CD14-positive monocyte (primary cell): ENCODE results near the gene SLIT3. TPM values are rescaled to one million over a fixed set of nuclear protein-coding genes. Genes with fewer than 3 reads are reported as not detected.

Experiments used
- DNase-seq, 3 donors: peaks; one replicate each; pipeline ENCODE4 v3.0.0-alpha.2; 2011 to 2022
- H2AFZ ChIP-seq: 2 replicates; pipeline ENCODE4 v1.6.0; 2012; ENCODE audit warnings: mild to moderate bottlenecking, low read depth, low read length, inconsistent platforms; ENCODE audit not compliant: insufficient read depth, poor library complexity, severe bottlenecking
- H3K27ac ChIP-seq, 2 donors: 1 replicate in 1 of 2; 2 replicates in 1 of 2; pipeline ENCODE4 v1.5.1; 2012 to 2013; ENCODE audit warnings: low read length in 2 of 2, control low read depth in 1 of 2, inconsistent platforms in 1 of 2, low read depth in 1 of 2, mild to moderate bottlenecking in 1 of 2
- H3K27me3 ChIP-seq, 2 donors: one replicate each; pipeline versions ENCODE4 v1.6.0 to v1.6.1; 2011 to 2013; ENCODE audit warnings: low read length in 2 of 2; ENCODE audit not compliant: control insufficient read depth in 2 of 2, insufficient read depth in 2 of 2
- H3K36me3 ChIP-seq, 2 donors: replicated peaks in 1 of 2; 1 replicate in 1 of 2; 2 replicates in 1 of 2; pipeline versions ENCODE4 v1.5.1 to v1.6.1; 2012 to 2013; ENCODE audit warnings: low read length in 2 of 2, control low read depth in 1 of 2, inconsistent platforms in 1 of 2, mild to moderate bottlenecking in 1 of 2; ENCODE audit not compliant: insufficient read depth in 2 of 2, control insufficient read depth in 1 of 2
- H3K4me1 ChIP-seq, 2 donors: 1 replicate in 1 of 2; 2 replicates in 1 of 2; pipeline versions ENCODE4 v1.5.1 to v1.6.1; 2012 to 2013; ENCODE audit warnings: low read length in 2 of 2, control low read depth in 1 of 2, inconsistent platforms in 1 of 2, mild to moderate bottlenecking in 1 of 2, moderate library complexity in 1 of 2; ENCODE audit not compliant: insufficient read depth in 2 of 2, control insufficient read depth in 1 of 2
- H3K4me2 ChIP-seq: replicated peaks from 2 replicates; pipeline ENCODE3; 2012; ENCODE audit warnings: low read length, moderate library complexity, mild to moderate bottlenecking; ENCODE audit not compliant: poor library complexity, severe bottlenecking; ENCODE audit errors: extremely low read depth
- H3K4me3 ChIP-seq, 3 experiments: fragments of 200-600 bp in 1 of 3; sonication (generic) in 1 of 3; replicated peaks in 1 of 3; 1 replicate in 2 of 3; 2 replicates in 1 of 3; pipeline ENCODE4 v1.5.1; 2011 to 2013; ENCODE audit warnings: low read length in 3 of 3, mild to moderate bottlenecking in 3 of 3, control low read depth in 2 of 3, low read depth in 2 of 3, inconsistent platforms in 1 of 3, moderate library complexity in 1 of 3
- H3K79me2 ChIP-seq: 2 replicates; pipeline ENCODE4 v1.6.0; 2012; ENCODE audit warnings: mild to moderate bottlenecking, control low read depth, inconsistent platforms, low read length, moderate library complexity; ENCODE audit not compliant: insufficient read depth
- H3K9ac ChIP-seq: 2 replicates; pipeline ENCODE4 v1.6.0; 2017; ENCODE audit warnings: low read length, mild to moderate bottlenecking; ENCODE audit not compliant: insufficient read depth, poor library complexity, severe bottlenecking
- H3K9me3 ChIP-seq, 2 donors: replicated peaks in 1 of 2; 1 replicate in 1 of 2; 2 replicates in 1 of 2; pipeline versions ENCODE4 v1.5.1 to v1.6.1; 2012 to 2013; ENCODE audit warnings: low read length in 2 of 2, control low read depth in 1 of 2; ENCODE audit not compliant: control insufficient read depth in 1 of 2, insufficient read depth in 1 of 2
- H4K20me1 ChIP-seq: 2 replicates; pipeline ENCODE4 v1.6.0; 2012; ENCODE audit warnings: mild to moderate bottlenecking, low read length, control low read depth, moderate library complexity; ENCODE audit not compliant: insufficient read depth
- H3K27ac Mint-ChIP-seq, 7 donors: one replicate each; pipeline ENCODE4 v1.8.0; 2020; ENCODE audit warnings: mild to moderate bottlenecking in 7 of 7, mixed read lengths in 7 of 7, moderate library complexity in 6 of 7, inconsistent platforms in 2 of 7
- H3K27me3 Mint-ChIP-seq, 3 donors: one replicate each; pipeline ENCODE4 v1.8.0; 2021 to 2022; ENCODE audit warnings: low read depth in 3 of 3, mild to moderate bottlenecking in 3 of 3, mixed read lengths in 3 of 3, moderate library complexity in 3 of 3, inconsistent platforms in 1 of 3
- H3K36me3 Mint-ChIP-seq, 2 donors: one replicate each; pipeline ENCODE4 v1.8.0; 2020; ENCODE audit warnings: mixed read lengths in 2 of 2, inconsistent platforms in 1 of 2, mild to moderate bottlenecking in 1 of 2
- H3K4me1 Mint-ChIP-seq: one replicate; pipeline ENCODE4 v1.8.0; 2020; ENCODE audit warnings: mild to moderate bottlenecking, mixed read lengths
- H3K4me3 Mint-ChIP-seq, 2 donors: one replicate each; pipeline ENCODE4 v1.8.0; 2020; ENCODE audit warnings: mild to moderate bottlenecking in 2 of 2, mixed read lengths in 2 of 2, moderate library complexity in 1 of 2
- H3K9me3 Mint-ChIP-seq, 7 donors: one replicate each; pipeline ENCODE4 v1.8.0; 2020 to 2022; ENCODE audit warnings: mixed read lengths in 7 of 7, mild to moderate bottlenecking in 6 of 7, moderate library complexity in 6 of 7, inconsistent platforms in 2 of 7
- CTCF ChIP-seq: fragments of 200-600 bp; IDR thresholded peaks from one replicate; pipeline ENCODE4 v1.8.0; 2022; ENCODE audit warnings: antibody characterized with exemption, mild to moderate bottlenecking
- WGBS: methylation state at CpG from one replicate; pipeline ENCODE4 v1.1.5; 2013; ENCODE audit warnings: missing lambda C conversion rate; ENCODE audit not compliant: insufficient coverage; 5-methylcytosine and 5-hydroxymethylcytosine counted together
- intact Hi-C, 2 donors: fragments of 100-400 bp; cut with micrococcal nuclease; formaldehyde crosslinking; loops; one replicate each; pipeline versions ENCODE4 v1.15.0 to v1.15.1; 2023
- polyA plus RNA-seq, 3 donors: library from polyadenylated mRNA; depleted of rRNA in 1 of 3; unstranded in 2 of 3; stranded (reverse) in 1 of 3; fragments of 300-500 nt in 2 of 3; fragments of >200 nt in 1 of 3; fragmentation: Illumina TruSeq in 2 of 3; gene quantifications; 1 replicate in 2 of 3; 2 replicates in 1 of 3; pipeline ENCODE4 v1.2.3, GENCODE V29; 2012 to 2021

SLIT3 gene
- polyA plus RNA-seq, 3 donors: not detected

- intact Hi-C loops: no loop called here
- H3K4me1 Mint-ChIP-seq: no peaks in the 10 kb centered on the region
- H3K79me2 ChIP-seq: no peaks in the 10 kb centered on the region
- no peak overlapping the region for H3K27ac Mint-ChIP-seq
- H2AFZ ChIP-seq: no peak overlapping the region
- H3K36me3 ChIP-seq: no peaks in the 10 kb centered on the region
- no peak overlapping the region for H3K27ac ChIP-seq
- TF ChIP-seq CTCF: no peak
- no peak for DNase-seq
- no peaks in the 10 kb centered on the region for H3K9me3 ChIP-seq
- WGBS: no CpG with 5 or more reads among the region's 3 CpGs
- no peaks in the 10 kb centered on the region for H3K36me3 Mint-ChIP-seq
- no peak overlapping the region for H3K9ac ChIP-seq
- H3K4me3 Mint-ChIP-seq: no peak overlapping the region
- peaks cover 0 to 3% (median 0%) of the 10 kb centered on the region in 7 donors for H3K9me3 Mint-ChIP-seq
- no peaks in the 10 kb centered on the region for H4K20me1 ChIP-seq
- no peak overlapping the region for H3K4me2 ChIP-seq
- no peak overlapping the region for H3K4me3 ChIP-seq
- H3K27me3 Mint-ChIP-seq: peaks cover 3 to 7% (median 6%) of the 10 kb centered on the region in 3 donors
- H3K4me1 ChIP-seq: no peaks in the 10 kb centered on the region
- no peaks in the 10 kb centered on the region for H3K27me3 ChIP-seq
Observed at GRCh38 chr5:168995024-168995423, 305.9 kb downstream of the SLIT3 start.

DNA sequence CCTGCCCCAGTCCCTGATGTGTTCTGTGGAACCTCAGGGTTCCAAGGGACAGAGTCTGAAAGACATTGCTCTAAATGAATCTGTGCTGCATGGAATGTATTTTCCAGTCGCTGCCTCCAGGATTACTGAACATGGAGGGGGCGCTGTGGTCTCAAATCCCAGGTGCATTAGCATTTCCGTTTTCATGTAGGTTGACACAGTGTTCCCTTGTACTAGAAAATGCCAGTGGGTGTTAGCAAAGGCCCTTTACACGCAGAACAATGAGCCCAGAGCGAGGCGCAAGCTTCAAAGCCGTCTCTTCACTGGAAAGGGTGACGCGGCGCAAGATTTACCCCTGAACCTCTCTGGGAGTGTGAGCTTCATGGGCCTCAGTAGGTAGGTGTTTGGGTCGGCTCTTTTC, 308.3 kb downstream of the SLIT3 start:
- H3K27me3 ChIP-seq: no peaks in the 10 kb centered on the region
- no peak for TF ChIP-seq CTCF
- no peaks in the 10 kb centered on the region for H3K36me3 Mint-ChIP-seq
- intact Hi-C loops: no loop called here
- H3K9ac ChIP-seq: no peak overlapping the region
- H4K20me1 ChIP-seq: no peaks in the 10 kb centered on the region
- H3K4me3 Mint-ChIP-seq: no peak overlapping the region
- no peaks in the 10 kb centered on the region for H3K4me1 ChIP-seq
- H3K27ac Mint-ChIP-seq: no peak overlapping the region
- no peaks in the 10 kb centered on the region for H3K9me3 ChIP-seq
- H3K4me1 Mint-ChIP-seq: no peaks in the 10 kb centered on the region
- no peaks in the 10 kb centered on the region for H3K36me3 ChIP-seq
- no peak overlapping the region for H3K27ac ChIP-seq
- H3K4me3 ChIP-seq: no peak overlapping the region
- DNase-seq: no peak
- 61% methylated on average over 3 of the region's 11 CpGs for WGBS
- H2AFZ ChIP-seq: no peak overlapping the region
- peaks cover 0 to 3% (median 0%) of the 10 kb centered on the region in 7 donors for H3K9me3 Mint-ChIP-seq
- H3K4me2 ChIP-seq: no peak overlapping the region
- H3K79me2 ChIP-seq: no peaks in the 10 kb centered on the region
- peaks cover 2 to 6% (median 6%) of the 10 kb centered on the region in 3 donors for H3K27me3 Mint-ChIP-seq
